HG02610 (cell line): Measurements from ENCODE around the gene CIBAR2.

Experiments
- ATAC-seq: cut with Tn5 transposase; IDR thresholded peaks from one replicate; pipeline ENCODE4 v1.9.1; 2021; ENCODE audit warnings: mild to moderate bottlenecking, moderate library complexity; ENCODE audit not compliant: unreplicated experiment

CIBAR2 gene

GRCh38 chr16:85112364-85112763, at the start of gene CIBAR2:
Gene CIBAR2 (minus strand): TSS chr16:85112472. CDS start chr16:85112352, 120 bp downstream.
- no peak for ATAC-seq

DNA sequence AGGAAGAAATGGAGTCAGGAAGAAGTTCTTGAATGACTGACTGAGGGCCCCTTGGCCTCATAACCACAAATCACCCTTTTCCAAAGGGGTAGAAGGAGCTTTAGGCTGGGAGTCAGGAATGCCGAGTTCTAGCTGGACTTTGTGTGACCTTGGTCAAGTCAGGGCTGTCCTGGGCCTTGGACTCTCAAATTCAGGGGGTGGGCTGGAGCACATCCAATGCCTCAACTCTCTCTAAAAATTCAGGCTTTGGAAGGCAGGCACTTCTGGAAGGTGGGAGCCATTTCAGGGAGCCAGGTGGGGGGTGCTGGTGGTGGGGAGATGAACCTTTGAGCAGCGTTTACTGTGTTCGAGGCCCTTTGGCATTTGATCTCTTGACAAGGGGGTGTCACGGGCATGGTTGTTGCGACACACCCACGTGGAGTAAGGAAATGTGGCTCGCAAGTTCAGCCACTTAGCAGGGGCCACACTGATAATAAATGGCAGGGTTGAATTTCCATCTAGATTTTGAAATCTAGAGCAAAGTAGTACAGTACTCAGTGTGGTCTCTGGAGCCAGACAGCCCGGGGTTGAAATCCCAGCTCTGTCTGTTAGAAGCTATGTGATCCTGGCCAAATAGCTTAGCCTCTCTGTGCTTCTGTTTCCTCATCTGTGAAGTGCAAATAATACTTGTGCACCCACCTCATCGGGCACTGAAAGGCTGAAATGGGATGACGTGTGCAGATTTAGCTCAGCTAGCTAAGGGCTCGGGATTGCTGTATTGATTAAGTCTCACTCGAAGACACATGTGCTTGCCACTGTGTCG, 47.1 kb upstream of the CIBAR2 start:
- no peak for ATAC-seq

DNA sequence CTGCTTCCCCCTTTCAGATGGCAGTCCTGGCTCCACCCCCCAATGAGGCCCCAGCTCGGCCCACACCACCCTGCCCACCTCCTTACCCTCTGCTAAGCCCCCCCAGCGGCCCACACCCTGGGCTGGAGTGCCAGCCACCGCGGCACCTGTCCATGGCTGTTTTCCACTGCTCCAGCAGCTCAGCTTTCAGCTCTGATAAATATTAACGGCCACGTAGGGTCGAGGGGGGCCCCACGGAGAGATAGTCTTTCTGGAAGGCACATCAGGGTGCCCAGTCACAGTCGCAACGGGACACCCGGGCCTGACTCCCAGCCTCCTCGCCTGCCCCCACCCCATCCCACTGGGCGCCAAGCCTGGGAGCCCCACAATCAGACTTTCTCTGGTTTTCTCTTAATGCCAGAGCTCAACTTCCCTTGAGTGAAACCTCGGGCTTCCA, 46.5 kb upstream of the CIBAR2 start:
- ATAC-seq, result no peak

DNA sequence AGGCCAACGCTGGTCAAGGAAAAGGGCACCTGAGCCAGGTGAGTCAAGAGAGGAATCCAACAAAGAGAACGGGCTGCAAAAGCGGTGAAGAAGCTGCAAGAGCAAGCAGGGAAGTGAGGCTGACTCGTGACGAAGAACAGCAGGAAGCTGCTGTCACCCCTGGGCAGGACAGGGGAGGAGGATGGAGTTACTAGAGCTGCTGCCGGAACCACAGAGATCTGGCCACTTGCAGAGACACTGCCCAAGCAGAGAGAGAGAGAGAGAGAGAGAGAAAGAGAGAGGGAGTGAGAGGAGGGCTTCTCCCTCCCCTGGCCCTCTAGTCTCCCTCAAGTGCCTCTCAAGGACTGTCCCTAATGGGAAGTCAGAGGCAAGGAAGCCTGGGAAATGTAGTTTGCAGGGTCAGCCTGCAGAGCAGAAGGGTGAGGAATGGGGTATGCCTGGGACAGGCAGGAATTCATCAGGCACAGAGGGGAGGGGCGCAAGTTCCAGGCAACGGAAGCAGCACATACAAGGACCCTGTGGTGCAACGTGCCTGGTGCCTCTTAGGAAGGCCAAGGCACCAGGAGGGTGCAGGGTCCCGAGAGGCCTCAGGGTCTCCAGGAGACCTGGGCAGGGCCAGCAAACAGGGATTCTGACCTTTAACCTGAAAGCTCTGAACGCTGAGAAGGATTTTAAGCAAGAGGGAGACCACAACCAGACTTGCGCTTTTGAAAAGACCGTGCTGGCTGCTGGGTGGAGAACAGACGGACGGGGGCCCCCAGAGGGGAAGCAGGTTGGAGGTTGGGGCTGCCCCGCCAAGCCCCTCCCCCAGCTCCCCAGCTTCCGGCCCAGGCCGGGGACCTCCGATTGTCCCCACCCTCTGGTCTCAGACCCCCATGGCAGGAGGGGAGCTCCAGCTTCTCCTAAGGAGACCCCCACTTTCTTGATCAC, 45.8 kb upstream of the CIBAR2 start:
- ATAC-seq, result no peak

- ATAC-seq, result no peak
These were observed 45.1 kb upstream of the CIBAR2 start for GRCh38 chr16:85157372-85157771.

- ATAC-seq, result no peak
These were observed 44.6 kb upstream of the CIBAR2 start for GRCh38 chr16:85156869-85157268.

DNA sequence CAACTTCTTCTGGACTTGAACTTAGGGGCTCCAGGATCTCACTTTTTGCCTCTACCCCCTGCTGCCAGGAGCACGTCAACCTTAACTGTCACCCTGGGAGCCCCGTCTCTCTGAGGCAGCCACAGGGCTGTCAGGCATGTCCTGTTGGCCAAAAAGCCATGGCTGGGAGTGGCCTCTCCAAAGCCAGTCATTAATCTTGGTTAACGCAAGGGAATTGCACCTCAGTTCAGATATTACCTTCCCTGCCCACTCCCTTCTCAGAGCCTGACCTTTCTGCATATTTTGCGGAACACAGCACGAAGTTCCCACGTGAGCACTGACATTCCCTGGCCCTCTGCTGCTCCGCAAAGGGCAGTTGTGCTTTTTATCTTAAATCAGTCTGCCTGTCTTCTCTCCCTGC, 44.2 kb upstream of the CIBAR2 start:
- no peak for ATAC-seq

GRCh38 chr16:85153656-85154091, 41.4 kb upstream of the CIBAR2 start:
- no peak for ATAC-seq

- no peak for ATAC-seq
These were observed 40.8 kb upstream of the CIBAR2 start for GRCh38 chr16:85153046-85153445.

DNA sequence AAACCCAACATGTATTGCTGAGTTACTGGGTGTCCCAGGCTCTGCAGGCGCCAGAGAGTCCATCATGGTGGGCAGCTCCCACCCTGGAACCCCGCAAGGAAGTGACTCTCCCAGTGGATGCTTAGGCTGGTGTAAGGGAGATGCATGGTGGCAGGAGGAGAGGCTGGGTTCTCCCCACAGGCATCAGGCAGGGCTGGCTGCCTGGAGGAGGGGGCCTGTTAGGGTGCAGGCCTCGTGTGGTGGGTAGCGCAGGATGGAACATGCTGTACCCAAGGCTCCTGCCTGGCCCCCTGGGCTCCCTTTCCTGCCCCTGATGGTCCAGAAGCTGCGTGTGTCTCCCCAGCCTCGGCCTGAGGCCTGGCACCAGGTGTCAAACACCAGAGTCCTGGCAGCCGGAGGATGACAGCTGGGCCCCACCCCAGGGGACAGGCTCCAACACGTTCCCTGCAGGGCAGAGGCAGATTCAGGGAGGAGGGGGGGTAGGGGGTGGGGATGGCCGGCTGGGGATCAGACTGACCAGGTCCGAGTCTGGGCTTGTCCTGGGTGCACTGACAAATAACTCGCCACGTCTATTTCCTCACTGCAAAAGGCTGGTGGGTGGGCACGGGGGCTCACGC, 40.2 kb upstream of the CIBAR2 start:
- no peak for ATAC-seq

DNA sequence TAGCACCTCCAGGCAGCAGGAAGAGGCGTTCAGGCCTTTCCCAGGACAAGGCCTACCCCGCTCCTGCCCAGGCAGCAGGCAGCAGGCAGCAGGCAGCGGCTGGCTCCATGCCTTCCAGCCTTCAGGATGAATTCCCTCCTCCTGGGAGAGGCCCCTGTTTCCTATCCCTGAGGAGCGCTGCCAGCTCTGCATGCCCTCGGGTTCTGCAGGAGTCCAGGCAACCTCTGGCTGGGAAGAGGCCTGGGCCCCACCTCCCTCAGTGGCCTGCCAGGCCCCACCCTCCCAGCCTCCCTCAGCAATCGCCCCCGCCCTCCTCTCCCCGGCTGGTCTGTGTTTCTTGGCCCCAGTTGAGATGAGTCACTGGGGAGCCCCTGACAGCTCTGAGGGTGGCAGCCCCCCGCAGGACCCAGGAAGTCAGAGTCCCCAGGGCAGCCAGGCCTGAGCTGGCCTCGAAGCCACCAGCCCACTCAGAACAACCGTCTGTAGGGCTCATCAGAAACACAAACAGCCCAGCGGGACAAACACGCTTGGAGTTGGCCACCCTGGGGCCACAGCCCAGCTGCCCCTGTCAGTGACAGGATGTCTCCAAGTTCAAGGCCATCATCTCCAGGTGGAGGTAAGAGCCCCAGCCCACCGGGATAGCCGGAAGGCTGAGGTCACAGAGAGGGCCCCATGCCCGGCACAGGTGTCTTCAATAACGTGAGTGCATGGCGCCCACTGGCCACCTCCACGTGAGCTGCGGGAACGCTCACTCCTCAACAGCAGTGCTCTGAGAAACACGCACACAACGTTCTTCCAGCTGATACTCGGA, 39.5 kb upstream of the CIBAR2 start:
- no peak for ATAC-seq

DNA sequence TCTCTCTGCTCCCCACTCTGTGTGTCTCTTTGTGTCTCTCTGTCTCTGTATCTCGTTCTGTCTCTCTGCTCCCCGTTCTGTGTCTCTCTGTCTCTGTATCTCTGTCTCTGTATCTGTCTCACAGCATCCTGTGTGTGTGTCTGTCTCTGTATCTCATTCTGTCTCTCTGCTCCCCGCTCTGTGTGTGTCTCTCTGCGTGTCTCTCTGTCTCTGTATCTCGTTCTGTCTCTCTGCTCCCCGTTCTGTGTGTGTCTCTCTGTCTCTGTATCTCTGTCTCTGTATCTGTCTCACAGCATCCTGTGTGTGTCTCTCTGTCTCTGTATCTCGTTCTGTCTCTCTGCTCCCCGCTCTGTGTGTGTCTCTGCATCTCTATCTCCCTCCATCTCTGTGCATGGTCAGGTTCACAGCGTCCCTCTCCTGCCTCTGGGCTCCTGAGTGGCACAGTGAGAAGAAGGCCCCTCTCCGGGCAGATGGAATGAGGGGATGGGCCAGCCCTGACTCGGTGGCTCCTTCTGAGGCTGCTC, 38.9 kb upstream of the CIBAR2 start:
- ATAC-seq, result no peak

DNA sequence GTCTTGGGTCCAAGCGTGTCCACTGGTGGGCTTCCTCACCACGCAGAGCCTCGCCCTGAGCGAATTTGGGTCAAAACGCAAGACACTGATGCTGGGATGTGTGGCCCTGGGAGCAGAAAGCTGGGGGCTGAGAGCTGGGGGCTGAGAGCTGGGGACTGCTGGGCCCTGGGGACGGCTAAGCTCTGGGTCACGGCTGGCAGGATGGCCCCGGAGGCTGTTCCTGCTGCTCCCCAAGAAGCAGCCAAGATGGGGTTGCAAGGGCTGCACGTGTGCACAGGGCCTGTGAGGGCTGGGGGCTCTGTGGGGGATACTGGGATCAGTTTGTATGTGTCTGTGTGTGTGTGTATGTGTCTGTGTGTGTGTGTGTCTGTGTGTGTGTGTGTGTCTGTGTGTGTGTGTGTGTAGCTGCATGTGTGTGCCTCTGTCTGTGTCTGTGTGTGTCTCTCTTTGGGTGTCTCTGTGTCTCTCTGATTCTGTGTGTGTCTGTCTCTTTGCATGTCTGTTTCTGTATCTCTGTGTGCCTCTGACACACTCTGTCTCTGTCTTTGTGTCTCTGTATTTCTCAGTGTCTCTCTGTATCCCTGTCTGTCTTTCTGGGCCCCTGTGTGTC, 38.2 kb upstream of the CIBAR2 start:
- no peak for ATAC-seq

DNA sequence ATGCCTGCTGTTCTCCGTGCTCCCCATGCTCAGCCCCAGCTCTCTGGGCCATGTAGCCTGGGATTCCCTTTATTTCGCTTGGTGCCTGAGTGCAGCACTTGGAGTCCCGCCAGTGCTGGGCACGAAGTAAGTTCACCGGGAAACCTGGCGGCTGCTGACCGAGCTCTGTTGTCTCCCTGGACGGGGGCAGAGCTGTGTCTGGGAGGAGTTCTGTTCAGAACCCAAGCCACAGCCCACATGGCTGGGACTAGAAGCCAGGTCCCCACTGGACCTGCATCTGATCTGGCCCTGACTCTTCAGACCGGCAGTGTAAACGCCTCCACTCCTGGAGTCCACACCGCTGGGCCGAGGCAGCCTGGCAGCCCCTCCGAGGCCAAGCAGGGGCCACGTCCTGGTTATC, 37.5 kb upstream of the CIBAR2 start:
- no peak for ATAC-seq

DNA sequence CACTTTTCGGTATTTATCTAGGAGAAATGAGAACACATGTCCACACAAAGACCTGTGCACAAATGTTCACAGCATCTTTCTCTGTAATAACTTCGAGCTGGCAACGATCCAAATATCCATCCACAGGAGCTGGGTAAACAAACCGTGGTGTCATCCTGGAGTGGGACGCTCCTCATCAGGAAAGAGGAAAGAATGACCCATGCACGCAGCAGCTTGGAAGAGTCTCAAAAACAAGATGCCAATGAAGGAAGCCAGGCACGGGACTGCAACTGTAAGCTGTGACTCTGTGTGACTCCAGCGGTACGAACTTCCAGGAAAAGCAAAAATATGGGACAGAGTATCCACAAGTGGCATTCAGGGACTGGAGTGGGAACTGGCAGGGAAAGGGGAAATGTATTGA, 36.7 kb upstream of the CIBAR2 start:
- no peak for ATAC-seq

DNA sequence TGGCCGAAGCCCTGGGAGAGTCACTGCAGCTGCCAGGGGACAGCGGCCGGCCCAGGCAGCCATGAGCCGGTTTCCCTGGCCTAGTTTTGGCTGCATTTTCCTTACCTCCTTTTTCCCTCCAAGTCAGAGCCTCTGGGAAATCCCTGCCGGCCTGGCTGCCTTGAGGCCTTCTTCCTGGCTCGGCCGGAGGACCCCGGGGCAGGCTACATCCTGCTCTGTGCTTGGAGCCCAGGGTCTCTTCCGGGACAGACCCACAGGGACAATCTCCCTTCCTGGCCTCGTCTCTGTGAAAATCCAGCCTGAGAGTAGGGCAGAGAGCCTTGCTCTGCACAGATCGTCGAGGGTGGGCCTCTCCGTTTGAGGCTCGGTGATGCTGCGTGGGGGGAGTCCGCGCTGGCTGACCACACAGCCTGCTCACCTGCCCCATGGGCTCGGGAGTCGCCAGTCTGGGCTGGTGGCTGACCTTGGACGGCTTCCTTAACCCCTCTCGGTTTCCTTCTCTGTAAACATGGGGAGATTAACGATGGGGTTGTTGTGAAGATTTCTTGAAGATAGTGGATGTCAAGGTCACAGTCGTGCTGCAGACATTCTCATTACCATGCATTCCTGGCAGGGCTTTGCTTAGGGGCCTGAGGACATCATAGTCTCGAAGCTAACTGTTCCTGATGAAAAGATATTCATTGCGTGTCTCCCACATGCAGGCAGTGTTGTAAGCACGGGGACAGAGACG, 34.8 kb upstream of the CIBAR2 start:
- ATAC-seq, result no peak

GRCh38 chr16:85146532-85146797, 34.2 kb upstream of the CIBAR2 start:
- ATAC-seq, result no peak

- ATAC-seq, result no peak
These were observed 33.7 kb upstream of the CIBAR2 start for GRCh38 chr16:85145734-85146531.

DNA sequence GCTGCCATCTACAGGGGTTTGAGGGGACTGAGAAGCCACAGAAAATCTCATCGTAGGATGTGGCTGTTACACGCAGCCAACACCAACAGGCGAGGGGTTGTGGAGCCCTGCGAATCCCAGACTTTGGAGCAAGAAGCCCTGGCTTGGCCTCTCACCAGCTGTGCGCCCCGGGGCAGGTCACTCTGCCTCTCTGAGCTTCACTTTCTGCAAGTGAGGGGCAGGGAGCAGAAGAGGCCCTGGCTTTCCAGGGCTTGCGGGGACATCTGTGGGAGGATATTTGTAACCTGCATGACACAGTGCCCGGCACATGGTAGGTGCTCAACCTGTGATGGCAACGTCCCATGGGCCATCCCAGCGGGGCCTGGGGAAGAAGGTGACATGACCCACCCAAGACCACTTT, 32.9 kb upstream of the CIBAR2 start:
- no peak for ATAC-seq
